Left kidney (tissue), 2 donors: ENCODE data around the gene GLG1. TPM values are rescaled to one million over a fixed set of nuclear protein-coding genes. Genes with fewer than 3 reads are reported as not detected.
"Not testable (repeated sequence)": the region's sequence is repeated elsewhere in the genome, so short reads cannot be mapped to it uniquely, and the experiment has no call there.

Experiments used
- DNase-seq: peaks from one replicate; pipeline ENCODE4 v3.0.0-alpha.2; 2013
- polyA plus RNA-seq: library from polyadenylated mRNA; unstranded; fragments of 120-200 nt; gene quantifications from one replicate; pipeline ENCODE4 v1.2.1, GENCODE V29; 2013; ENCODE audit not compliant: insufficient read length

The GLG1 gene
- polyA plus RNA-seq, 1 donor, result 183 TPM

DNA sequence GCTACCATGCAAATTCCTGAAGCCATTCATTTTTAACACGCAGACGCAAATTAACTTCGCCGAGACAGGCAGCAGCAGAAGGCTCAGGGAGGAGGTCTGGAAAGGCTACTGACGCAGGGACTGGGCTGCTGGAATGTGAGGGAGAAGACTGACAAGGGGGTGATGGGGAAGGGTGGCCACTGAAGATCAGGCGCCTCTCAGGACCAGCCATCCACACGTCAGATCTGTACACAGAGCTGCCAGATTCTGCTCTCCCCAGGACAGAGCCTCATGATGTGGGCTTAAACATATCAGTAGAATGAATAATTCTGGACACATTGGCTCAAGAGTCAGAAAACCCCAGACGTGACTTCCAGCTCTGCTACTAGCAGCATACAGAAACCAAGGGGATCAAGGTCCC lies 160.0 kb downstream of the GLG1 start:
- DNase-seq, result no peak

DNA sequence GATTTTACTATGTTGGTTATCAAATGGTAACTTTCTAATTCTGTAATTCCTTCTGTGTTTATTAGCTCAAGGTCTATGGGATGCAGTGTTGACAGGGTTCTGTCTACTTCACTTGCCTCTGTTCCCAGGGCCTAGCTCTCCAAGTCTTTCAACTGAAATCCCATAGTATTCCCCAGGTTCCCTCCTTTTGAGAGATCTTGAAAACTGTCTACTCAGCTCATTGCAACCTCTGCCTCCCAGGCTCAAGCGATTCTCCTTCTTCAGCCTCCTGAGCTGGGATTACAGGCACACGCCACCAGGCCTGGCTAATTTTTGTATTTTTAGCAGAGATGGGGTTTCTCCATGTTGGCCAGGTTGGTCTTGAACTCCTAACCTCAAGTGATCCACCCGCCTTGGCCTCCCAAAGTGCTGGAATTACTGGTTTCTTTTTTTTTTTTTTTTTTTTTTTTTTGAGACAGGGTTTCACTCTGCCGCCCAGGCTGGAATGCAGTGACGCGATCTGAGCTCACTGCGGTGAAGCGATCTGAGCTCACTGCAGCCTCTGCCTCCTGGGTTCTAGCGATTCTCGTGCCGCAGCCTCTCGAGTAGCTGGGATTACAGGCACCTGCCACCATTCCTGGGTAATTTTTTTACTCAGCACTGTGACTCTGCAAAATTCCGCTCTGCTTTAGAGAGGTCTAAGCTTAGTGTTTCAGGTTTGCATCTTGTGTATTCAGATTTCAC lies 163.1 kb downstream of the GLG1 start:
- DNase-seq, result not testable (repeated sequence)

DNA sequence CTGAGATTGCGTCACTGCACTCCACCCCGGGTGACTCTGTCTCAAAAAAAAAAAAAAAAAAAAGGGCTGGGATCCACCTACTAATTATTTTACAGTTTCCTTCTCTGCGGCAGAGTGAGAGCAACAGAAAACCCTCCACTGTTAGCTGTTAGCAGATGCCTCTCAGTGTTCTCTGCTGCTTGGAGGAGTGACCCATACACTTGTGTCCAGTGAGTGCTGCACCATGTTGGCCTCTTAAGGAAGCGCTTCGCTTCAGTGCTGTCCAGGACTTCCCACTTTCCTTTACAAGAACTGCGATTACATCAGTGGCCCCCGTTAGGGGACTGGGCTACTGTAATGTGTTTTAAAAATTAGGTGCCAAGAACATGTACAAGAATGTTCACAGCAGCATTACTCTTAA lies 167.2 kb downstream of the GLG1 start:
- no peak for DNase-seq

DNA sequence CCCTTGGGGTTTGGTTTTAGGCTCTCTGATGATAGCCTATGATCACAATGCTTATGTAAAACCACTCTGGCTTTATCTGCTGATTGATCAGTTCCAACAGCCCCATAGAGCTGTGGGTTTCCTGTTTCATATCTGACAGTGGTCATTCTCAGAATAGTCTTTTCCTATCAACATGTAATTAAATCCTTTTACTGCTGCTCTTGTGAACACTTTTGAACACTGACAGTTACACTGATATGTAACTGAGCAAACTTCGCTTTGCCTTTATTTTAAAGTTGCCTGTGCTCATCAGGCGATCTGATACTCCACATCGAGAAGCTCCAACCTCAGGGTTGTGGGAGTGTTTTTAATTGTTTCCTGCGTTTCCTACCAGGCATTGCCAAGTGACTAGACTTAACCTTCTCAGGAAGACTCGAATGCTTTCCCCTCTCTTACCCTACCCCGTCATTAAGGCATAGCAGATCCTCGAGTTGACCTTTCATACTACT lies 168.4 kb downstream of the GLG1 start:
- DNase-seq, result no peak

DNA sequence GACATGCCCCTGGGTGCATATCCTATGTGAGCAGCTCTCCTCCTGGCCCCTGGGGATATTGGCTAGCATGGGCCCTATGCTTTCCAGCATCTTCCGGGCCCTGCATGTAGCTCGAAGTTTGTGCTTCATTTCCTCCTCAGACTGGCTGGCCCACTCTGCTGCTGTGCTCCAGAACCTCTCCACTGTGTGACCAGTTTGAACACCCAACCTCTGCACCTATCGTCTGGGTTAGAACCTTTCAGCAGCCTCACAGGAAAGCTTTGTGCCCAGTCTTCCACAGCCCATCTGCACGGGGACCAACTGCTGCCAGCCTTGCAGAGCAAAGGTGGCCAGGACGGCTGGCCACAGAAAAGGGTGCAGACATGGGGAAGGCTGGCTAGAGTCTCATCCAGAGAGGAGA lies 175.4 kb downstream of the GLG1 start:
- DNase-seq, result no peak

DNA sequence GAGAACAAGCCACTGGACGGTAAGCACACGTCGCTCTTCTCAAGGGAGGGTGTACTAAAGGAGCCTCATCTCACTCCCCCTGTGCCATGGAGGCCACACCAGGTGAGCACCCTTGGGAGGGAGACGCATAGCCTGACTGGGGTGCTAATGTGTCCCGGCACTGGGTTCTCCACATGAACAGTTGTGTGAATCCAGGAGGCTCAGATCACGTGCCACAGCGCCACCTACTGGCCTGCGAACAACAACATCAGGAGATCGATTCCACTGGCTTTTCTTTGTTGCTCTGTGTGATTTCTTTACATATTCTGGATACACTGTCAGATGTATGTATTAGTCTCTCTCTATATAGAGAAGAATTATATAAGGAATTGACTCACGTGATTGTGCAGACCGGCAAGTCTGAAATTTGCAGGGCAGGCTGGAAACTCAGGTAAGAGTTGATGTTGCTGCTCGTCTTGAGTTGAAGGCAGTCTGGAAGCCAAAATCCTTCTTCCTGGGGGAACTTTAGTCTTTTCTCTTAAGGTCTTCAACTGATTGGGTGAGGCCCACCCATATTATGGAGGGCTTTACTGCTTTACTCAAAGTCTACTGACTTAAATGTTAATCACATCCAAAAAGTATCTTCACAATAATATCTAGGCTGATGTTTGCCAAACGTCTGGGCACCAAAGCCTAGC lies 176.7 kb downstream of the GLG1 start:
- DNase-seq, result not testable (repeated sequence)

DNA sequence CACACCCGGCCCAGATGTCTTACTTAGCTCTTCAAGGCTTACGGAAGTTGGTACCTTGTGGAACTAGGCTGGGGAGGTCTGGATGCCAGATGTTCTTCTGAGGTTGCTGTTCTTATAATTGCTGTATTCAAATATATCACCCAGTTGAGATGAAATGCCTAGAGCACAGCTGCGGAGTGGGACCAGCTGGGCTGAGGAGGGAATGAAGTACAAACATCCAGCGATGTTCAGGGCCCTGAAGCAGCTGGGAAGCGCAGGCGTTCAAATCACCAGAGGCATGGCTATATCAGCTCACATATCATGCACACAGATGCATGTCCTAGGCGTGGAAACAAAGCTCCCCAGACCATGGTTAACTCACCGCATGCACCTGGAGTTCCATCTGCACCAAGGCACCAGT lies 178.4 kb downstream of the GLG1 start:
- not testable (repeated sequence) for DNase-seq

DNA sequence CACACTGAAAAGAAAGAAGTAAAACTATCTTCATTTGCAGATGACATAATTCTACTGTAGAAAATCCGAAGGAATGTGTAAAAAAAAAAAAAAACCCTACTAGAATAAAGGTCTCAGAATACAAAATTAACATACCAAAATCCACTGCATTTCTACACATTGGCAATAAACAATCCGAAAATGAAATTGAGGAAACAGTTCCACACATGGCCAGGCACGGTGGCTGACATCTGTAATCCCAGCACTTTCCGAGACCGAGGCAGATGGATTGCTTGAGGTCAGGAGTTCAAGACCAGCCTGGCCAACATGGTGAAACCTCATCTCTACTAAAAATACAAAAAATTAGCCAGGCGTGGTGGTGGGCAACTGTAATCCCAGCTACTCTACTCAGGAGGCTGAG lies 181.2 kb downstream of the GLG1 start:
- not testable (repeated sequence) for DNase-seq

DNA sequence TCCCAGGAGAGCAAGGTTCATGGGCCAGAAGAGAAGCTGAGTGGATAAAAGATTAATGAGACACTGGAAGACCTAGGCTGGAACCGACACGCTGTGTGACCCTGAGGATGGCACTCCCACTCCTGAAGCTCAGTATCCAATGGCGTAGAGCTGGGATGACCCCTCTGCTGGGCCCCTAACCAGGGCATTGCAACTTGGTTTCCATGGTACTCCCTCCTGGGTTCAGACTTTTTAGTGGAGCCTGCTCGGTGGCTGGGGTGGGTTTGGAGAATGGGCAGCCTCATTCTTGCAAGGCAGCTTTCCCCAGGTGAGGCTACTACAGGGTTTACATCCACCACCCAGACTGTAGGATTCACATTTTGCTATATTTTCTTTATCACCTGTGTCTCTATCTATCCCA lies 183.2 kb downstream of the GLG1 start:
- DNase-seq, result not testable (repeated sequence)

DNA sequence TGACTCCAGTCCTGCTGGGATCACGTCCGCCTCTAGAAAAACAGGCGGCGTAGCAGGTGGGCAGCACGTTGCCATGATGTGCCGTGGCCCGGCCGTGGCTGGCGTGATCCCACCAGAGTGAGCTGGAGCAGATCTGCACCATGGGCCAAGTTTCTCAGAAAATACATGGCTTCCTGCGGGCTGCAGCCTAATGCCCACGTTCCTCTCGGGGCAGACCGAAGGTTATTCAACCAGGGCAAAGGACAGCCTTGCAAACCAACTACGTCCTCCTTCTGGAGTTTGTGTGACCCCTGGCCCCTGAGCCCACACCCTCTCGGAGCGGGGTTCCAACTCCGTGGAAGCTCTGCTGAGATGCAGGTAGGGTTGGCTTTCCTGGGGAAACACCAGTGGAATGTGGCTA lies 184.8 kb downstream of the GLG1 start:
- DNase-seq, result not testable (repeated sequence)

DNA sequence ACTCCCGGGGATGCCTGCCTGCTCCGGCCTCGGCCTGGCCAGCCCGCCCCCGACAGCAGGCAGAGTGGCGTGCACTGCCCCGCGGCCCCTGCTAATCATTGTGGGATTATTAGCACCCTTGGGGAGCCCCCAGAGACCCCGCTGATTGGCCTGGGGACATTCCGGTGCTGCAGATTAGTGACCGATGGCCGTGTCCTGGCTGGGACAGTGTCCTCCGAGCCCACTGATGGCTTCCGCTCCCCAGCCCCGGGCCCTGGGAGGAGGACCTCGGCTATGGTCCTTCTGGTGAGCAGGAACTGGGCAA lies 185.5 kb downstream of the GLG1 start:
- not testable (repeated sequence) for DNase-seq

DNA sequence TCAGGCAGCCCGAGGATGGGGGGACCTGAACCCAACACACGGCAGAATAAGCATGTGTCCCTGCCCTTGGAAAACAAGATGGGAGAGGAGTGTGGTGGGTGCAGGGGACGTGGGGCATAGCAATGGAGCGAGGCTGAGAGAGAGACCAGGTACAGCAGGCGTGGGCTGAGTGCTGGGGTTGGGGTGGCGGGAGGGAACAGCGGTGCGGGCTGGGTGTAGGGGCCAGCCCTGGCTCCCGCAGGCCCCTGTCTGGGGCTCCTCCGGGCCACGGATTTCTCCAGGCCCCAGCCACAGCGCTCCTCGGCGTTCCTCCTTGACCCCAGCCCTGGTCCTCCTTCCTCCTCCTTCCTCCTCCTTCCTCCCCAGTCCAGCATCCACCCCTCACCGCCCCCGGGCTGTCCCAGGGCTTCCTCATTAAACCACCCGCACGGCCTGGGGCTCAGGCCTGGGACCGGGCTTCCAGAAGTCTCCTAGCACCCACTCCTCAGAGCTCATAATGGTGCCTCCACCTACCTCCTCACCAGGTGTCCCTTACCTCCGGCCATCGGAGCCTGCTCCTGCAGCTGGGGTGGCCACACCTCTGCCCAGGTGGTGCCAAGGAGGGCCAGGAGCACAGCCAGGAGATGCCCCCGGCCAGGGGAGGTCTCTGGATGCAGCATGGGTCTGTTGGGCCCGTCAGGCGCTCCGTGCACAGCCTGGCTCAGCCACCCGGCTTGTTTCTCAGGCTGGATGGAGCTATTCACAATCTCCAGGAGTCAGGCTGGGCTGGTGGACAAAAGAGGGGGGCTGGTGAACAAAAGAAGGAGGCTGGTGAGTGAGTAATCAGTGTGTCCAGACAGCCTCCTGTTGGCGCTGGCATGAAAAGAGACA lies 186.1 kb downstream of the GLG1 start, which contains the start of gene CLEC18B:
Gene CLEC18B, minus strand, starts transcription at position 867 of the 870 bp plus-strand sequence. Its CDS starts 208 bp downstream, at position 659.
- DNase-seq, result not testable (repeated sequence)

DNA sequence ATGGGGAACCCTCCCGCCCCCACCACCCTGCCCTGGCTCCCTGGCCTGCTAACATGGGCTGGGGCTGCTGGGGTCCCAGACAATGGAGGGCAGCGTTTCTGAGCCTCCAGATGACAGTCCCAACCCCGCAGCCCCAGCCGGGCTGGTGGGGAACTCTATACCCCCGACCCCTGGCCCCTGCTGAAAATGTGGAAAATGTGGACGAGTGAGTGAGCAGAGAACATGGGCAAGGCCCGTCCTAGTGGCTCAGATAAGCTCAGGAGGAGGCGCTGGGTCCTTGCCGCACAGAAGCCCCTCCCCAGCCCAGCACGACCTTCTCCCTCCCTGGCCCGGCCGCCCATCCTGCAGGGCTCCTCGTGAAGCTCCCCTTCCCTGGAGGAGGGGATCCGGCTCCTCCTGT lies 187.1 kb downstream of the GLG1 start:
- not testable (repeated sequence) for DNase-seq

DNA sequence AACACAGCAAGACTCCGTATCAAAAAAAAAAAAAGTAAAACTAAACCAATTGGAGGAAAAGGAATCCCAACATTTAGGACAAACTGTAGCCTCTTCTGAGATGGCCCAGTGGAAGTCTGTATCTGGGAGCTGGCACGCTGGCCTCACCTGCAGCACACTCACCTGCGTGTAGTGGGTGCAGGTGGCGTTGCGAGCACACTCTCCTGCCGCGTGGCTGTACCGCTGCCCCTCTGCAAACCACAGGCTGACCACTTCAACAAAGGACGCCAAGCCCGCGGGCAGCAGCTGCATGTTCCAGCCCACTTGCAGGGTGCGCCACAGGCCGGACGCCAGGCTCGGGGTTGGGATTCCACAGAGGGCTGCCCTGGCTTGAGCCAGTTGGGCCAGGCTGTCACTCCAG lies 189.0 kb downstream of the GLG1 start:
- DNase-seq, result not testable (repeated sequence)

DNA sequence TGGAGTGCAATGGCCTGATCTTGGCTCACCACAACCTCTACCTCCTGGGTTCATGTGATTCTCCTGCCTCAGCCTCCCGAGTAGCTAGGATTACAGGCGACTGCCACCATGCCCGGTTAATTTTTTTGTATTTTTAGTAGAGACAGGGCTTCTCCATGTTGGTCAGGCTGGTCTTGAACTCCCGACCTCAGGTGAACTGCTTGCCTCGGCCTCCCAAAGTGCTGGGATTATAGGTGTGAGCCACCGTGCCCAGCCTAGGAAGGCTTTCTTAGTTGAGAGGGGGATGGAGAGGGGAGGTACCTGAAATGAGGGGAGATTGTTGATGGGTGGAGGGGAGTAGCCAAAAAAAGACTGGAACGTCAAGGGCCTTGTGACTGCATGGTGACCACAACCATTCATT lies 193.0 kb downstream of the GLG1 start:
- DNase-seq, result not testable (repeated sequence)

DNA sequence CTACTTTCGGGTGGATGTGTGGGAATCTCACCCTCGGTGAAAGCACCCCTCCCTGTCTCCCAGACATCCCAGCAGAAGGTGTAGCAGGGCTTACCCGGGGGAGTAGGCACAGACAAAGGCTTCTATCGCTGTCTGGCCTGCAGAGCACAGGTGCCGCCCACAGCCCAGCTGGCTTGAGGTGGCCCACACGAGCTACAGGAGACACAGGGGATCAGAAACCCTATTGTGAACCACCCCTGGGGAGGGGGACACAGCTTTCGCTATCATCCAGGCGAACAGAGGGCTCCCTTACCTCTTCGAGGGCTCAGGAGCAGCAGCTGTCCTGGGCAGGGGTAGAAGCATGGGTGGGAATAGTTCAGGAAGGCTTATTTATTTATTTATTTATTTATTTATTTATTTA lies 193.4 kb downstream of the GLG1 start:
- not testable (repeated sequence) for DNase-seq

DNA sequence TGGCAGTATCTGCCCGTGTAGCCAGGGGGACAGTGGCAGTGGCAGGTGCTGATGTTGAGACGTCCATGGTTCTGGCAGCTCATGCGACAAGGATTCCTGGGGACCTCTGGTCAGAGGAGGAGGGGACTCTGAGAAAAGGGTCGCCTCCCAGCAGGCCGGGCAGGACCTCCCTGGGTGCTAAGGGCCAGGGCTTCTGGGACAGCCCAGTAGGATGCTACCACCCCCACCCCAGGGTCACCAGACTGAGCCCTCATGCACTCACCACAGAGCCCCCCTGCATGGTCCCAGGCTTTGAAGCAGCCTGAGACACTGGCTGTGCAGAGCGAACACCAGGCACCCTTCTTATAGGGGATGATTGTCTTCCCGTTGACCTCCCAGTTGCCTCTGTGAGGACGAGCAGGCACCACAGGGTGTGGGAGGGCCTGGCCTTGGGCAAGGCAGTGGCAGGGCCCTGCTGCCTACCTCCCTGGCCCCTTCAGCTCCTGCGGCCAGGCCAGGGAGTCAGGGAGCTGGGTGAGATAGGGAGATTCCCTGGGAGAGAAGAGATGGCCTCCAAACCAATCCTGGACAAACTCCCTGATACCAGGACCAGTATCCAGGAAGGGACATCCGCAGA lies 194.0 kb downstream of the GLG1 start:
- not testable (repeated sequence) for DNase-seq

DNA sequence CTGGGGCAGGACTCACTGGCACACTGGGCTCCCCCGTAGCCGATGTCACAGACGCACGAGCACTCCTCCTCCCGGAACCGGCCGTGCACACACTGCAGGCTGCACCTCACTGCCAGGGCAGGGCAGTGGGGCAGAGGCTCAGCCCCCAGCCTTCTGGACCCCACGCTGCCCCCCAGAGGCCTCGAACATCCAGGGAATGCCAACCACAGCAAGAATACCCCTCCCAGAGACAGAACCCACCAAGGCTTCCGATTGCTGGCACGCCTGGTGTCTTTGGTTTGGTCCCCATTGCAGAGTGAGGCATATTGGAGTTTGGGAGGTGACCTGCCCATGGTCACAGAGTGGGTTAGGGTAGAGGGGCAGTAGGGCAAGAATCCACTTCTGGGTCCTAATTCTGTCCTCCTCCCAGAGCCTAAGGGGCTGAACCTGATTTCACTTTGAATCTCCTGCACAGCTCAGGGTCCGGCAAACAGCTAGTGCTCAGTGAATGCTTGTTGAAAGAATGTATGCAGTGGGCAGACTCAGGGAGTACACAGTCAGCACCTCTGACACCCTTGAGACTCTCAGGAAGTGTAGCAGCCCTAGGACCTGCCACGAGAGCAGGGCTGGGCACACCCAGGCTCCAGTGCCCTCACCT lies 194.7 kb downstream of the GLG1 start:
- DNase-seq, result not testable (repeated sequence)

DNA sequence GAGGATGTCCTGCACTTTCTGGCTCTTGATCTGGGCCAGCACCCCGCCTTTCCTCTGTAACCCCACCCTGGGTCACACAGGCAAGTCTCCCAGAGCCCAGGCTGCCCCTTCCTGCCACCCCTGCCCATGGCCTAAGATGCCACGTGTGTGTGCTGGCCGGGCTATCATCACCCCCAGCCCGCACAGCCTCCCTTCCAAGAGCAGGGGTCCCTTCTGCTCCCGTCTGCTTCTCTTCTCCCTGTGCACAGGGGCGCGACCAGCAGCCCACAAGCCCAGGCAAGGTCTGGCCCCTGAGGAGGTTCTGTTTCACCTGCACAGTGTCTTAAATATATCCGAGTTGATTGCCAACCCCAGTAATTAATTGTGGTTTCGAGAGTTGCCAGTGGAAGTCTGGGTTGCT lies 195.9 kb downstream of the GLG1 start:
- not testable (repeated sequence) for DNase-seq

DNA sequence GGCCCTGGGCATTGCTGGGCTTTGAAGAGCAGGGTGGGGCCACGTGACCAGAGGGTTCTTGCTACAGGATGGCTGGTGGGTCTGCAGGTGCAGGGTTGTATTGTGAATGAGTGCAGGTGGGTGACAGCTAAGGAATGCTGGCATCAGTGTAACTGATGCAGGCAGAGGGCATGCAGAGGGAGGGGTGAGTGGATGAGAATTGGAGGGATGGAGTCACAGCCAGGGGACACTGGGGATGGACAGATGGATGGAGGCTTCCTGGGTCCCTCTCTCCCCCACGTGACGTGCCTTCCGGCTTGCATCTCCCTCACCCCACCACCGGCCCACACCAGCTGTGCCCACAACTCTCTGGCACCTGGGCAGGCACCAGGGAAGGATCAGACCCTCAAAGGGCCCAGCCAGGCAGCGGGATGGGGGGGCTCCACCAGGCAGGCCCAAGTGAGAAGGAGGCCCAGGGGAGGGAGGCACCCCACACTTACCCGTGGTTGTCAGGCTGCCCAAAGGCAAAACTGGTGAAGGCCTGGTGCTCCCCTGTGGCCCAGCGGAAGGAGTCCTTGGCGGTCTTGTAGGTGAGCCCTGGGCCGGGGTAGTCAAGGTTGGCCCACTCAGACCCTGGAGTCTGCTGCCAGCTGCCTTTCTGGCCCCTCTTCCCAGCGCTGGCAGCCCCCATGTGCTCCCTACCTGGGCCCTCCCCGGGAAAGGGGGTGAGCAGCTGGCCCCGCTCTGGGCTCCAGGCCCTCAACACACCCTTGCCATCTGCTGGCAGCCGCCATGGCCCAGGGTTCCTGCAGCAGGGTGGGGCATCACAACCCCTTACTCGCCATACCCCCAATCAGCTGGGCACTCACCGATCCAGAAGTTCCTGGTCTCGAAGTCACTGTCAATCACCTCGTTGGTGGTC lies 196.6 kb downstream of the GLG1 start:
- DNase-seq, result not testable (repeated sequence)
